GM19035 (cell line): ENCODE results near the gene LTB4R2.
A peak's percentile ranks its signal among the peaks of the same experiment; 100 is the strongest.

Experiments
- ATAC-seq: cut with Tn5 transposase; IDR thresholded peaks from one replicate; pipeline ENCODE4 v1.9.1; 2021; ENCODE audit not compliant: unreplicated experiment

LTB4R2 gene

GRCh38 chr14:24298892-24299254, 11.1 kb upstream of the LTB4R2 start:
- ATAC-seq, result no peak

GRCh38 chr14:24299255-24300191, 10.4 kb upstream of the LTB4R2 start, which contains the start of the genes DHRS1 and NOP9:
DHRS1 (minus strand) TSS chr14:24299780; CDS start chr14:24299106, 674 bp downstream.
NOP9 (plus strand) TSS chr14:24299850; CDS start chr14:24299955, 105 bp downstream.
- peak; percentile 77 for ATAC-seq

GRCh38 chr14:24300326-24300980, 9.5 kb upstream of the LTB4R2 start:
- no peak for ATAC-seq

- no peak for ATAC-seq
Measured at GRCh38 chr14:24304019-24304387, 5.9 kb upstream of the LTB4R2 start.

GRCh38 chr14:24307156-24307574, 2.8 kb upstream of the LTB4R2 start:
- ATAC-seq, result no peak

- ATAC-seq, result no peak
Measured at GRCh38 chr14:24307575-24308341, 2.2 kb upstream of the LTB4R2 start, which contains the start of gene CIDEB. CIDEB (minus strand) TSS chr14:24307977; CDS start chr14:24307858, 119 bp downstream.

- no peak for ATAC-seq
Measured at GRCh38 chr14:24308342-24309124, 1.4 kb upstream of the LTB4R2 start.

- ATAC-seq, result no peak
Measured at GRCh38 chr14:24310265-24310645, 315 bp downstream of the LTB4R2 start.

GRCh38 chr14:24310646-24311604, 985 bp downstream of the LTB4R2 start, which contains the start of gene LTB4R:
LTB4R (plus strand) TSS chr14:24311502; CDS start chr14:24315652, 4,150 bp downstream.
- peak; percentile 75 for ATAC-seq

- no peak for ATAC-seq
Measured at GRCh38 chr14:24311837-24312615, 2.1 kb downstream of the LTB4R2 start.

- ATAC-seq, result no peak
Measured at GRCh38 chr14:24312736-24313507, 3.0 kb downstream of the LTB4R2 start.

GRCh38 chr14:24313913-24314312, 4.0 kb downstream of the LTB4R2 start:
- no peak for ATAC-seq

GRCh38 chr14:24314377-24315193, 4.6 kb downstream of the LTB4R2 start:
- ATAC-seq, result no peak

- no peak for ATAC-seq
Measured at GRCh38 chr14:24315243-24315806, 5.4 kb downstream of the LTB4R2 start.

GRCh38 chr14:24315807-24316596, 6.1 kb downstream of the LTB4R2 start:
- no peak for ATAC-seq

- no peak for ATAC-seq
Measured at GRCh38 chr14:24316597-24316950, 6.6 kb downstream of the LTB4R2 start.
